ENCODE measurements around the gene BFAR.
"Not testable (repeated sequence)": the region's sequence is repeated elsewhere in the genome, so short reads cannot be mapped to it uniquely, and the experiment has no call there.

GRCh38 chr16:14694129-14694528, 61.4 kb downstream of the BFAR start, which contains the start of gene PLA2G10:
- not testable (repeated sequence) for TF ChIP-seq CTCF (IDR thresholded peaks at IDR 0.05; ENCODE audit: insufficient read depth, low read length); POLR2AphosphoS5 (IDR thresholded peaks at IDR 0.05; ENCODE audit: low read depth)

Measured in HL-60 (cell line).